Left lung (tissue), 10 donors: ENCODE results near the gene PPFIA3. TPM values are rescaled to one million over a fixed set of nuclear protein-coding genes. Genes with fewer than 3 reads are reported as not detected.

Experiments used
- ATAC-seq: fragments of 200-7000 bp; cut with Tn5 transposase; one replicate; pipeline ENCODE4 v1.9.1; 2020; ENCODE audit warnings: moderate library complexity
- DNase-seq, 4 donors: peaks; one replicate each; pipeline ENCODE4 v3.0.0-alpha.2; 2013 to 2020
- H3K27ac ChIP-seq, 2 donors: fragments of 200-600 bp; sonication (generic) in 1 of 2; one replicate each; pipeline versions ENCODE4 v1.5.0 to v1.8.0; 2020 to 2021
- H3K27me3 ChIP-seq, 2 donors: fragments of 200-600 bp; sonication (generic) in 1 of 2; one replicate each; pipeline versions ENCODE4 v1.5.0 to v1.8.0; 2020 to 2021
- H3K36me3 ChIP-seq, 2 donors: fragments of 200-600 bp; sonication (generic) in 1 of 2; one replicate each; pipeline versions ENCODE4 v1.5.0 to v1.8.0; 2020 to 2021
- H3K4me1 ChIP-seq, 2 donors: fragments of 200-600 bp; one replicate each; pipeline ENCODE4 v1.8.0; 2021
- H3K4me3 ChIP-seq, 2 donors: fragments of 200-600 bp; sonication (generic) in 1 of 2; one replicate each; pipeline versions ENCODE4 v1.5.0 to v1.8.0; 2020 to 2021; ENCODE audit warnings: mild to moderate bottlenecking in 1 of 2
- H3K9me3 ChIP-seq, 2 donors: fragments of 200-600 bp; sonication (generic) in 1 of 2; one replicate each; pipeline versions ENCODE4 v1.5.0 to v1.8.0; 2020 to 2021
- intact Hi-C, 2 donors: fragments of 100-400 bp; cut with DNase I; formaldehyde crosslinking; loops; one replicate each; pipeline versions ENCODE4 v1.11.2 to v1.14.2; 2022
- polyA plus RNA-seq, 6 donors: library from polyadenylated mRNA; unstranded; fragments of 120-200 nt; gene quantifications; one replicate each; pipeline ENCODE4 v1.2.1, GENCODE V29; 2013; ENCODE audit not compliant: insufficient read length in 6 of 6
- total RNA-seq, 2 donors: library from RNA; stranded (reverse); fragmentation: NEBNext Ultra II Directional; extraction: Animal tissue kit (Norgen Biotek cat#: 25700); gene quantifications; one replicate each; pipeline ENCODE4 v1.2.1, GENCODE V29; 2021
- TF ChIP-seq, protein P1 (sequence below), 2 donors: fragments of 200-600 bp; sonication (generic) in 1 of 2; IDR thresholded peaks; one replicate each; pipeline versions ENCODE4 v1.5.0 to v1.8.0; 2021; ENCODE audit warnings: antibody characterized with exemption in 2 of 2
- donor health status: DM: no; HTN: yes; CAD: no.
- donor health status: DM: no; HTN: no; CAD: no.

The PPFIA3 gene
- total and polyA plus RNA-seq, 8 donors = 5.9 to 9.9 (median 7.6) TPM

GRCh38 chr19:49129238-49129583 lies 9.9 kb downstream of the PPFIA3 start:
- ATAC-seq (no peak), DNase-seq (no peak)
- Histone ChIP-seq H3K27ac (no peak overlapping the region), H3K4me1 (peaks cover 0 to 28% of the 10 kb centered on the region in 2 donors), H3K4me3 (no peak overlapping the region), H3K36me3 (no peaks in the 10 kb centered on the region), H3K9me3 (no peaks in the 10 kb centered on the region), H3K27me3 (peaks cover 0 to 16% of the 10 kb centered on the region in 2 donors)
- TF ChIP-seq, protein P1, sequence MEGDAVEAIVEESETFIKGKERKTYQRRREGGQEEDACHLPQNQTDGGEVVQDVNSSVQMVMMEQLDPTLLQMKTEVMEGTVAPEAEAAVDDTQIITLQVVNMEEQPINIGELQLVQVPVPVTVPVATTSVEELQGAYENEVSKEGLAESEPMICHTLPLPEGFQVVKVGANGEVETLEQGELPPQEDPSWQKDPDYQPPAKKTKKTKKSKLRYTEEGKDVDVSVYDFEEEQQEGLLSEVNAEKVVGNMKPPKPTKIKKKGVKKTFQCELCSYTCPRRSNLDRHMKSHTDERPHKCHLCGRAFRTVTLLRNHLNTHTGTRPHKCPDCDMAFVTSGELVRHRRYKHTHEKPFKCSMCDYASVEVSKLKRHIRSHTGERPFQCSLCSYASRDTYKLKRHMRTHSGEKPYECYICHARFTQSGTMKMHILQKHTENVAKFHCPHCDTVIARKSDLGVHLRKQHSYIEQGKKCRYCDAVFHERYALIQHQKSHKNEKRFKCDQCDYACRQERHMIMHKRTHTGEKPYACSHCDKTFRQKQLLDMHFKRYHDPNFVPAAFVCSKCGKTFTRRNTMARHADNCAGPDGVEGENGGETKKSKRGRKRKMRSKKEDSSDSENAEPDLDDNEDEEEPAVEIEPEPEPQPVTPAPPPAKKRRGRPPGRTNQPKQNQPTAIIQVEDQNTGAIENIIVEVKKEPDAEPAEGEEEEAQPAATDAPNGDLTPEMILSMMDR (IDR thresholded peaks at IDR 0.05) = no peak
- intact Hi-C loops = no loop called here

GRCh38 chr19:49130325-49130724 lies 11.0 kb downstream of the PPFIA3 start:
- Histone ChIP-seq H3K27ac (no peak overlapping the region), H3K36me3 (no peaks in the 10 kb centered on the region), H3K27me3 (peaks cover 0 to 25% of the 10 kb centered on the region in 2 donors), H3K4me3 (no peak overlapping the region), H3K9me3 (no peaks in the 10 kb centered on the region), H3K4me1 (peaks cover 0 to 29% of the 10 kb centered on the region in 2 donors)
- TF ChIP-seq, protein P1 (IDR thresholded peaks at IDR 0.05) = no peak
- ATAC-seq (no peak), DNase-seq (no peak)
- intact Hi-C loops = no loop called here

DNA sequence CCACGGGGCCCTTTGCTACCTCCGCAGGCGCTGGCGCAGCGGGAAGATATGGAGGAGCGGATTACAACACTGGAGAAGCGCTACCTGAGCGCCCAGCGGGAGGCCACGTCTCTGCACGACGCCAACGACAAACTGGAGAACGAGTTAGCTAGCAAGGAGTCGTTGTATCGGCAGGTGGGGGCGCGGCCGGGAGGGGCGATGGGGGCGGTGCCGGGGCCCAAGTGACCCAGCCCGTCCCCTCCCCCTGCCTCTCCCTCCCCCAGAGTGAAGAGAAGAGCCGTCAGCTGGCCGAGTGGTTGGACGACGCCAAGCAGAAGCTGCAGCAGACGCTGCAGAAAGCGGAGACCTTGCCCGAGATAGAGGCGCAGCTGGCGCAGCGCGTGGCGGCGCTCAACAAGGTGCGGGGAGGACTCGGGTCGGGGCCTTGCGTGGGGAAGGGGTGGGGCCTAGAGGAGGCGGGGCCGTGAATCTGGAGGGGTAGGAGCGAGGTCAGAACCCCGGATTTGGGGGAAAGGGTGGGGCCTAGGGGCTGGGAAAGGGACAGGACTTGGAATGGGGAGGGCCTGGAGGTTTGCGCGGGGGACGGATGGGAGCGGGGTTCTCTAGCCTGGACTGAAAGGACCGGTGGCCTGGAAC lies 13.7 kb downstream of the PPFIA3 start:
- Histone ChIP-seq H3K9me3 (no peaks in the 10 kb centered on the region), H3K4me3 (peak overlapping the region; percentile 19 to 33), H3K4me1 (peaks cover 0 to 26% of the 10 kb centered on the region in 2 donors), H3K27ac (no peak overlapping the region), H3K36me3 (no peaks in the 10 kb centered on the region), H3K27me3 (peaks cover 0 to 25% of the 10 kb centered on the region in 2 donors)
- DNase-seq (peak in 1 of 4 donors; percentile 40), ATAC-seq (peak; percentile 57)
- intact Hi-C loops = no loop called here
- TF ChIP-seq, protein P1 (IDR thresholded peaks at IDR 0.05) = no peak

DNA sequence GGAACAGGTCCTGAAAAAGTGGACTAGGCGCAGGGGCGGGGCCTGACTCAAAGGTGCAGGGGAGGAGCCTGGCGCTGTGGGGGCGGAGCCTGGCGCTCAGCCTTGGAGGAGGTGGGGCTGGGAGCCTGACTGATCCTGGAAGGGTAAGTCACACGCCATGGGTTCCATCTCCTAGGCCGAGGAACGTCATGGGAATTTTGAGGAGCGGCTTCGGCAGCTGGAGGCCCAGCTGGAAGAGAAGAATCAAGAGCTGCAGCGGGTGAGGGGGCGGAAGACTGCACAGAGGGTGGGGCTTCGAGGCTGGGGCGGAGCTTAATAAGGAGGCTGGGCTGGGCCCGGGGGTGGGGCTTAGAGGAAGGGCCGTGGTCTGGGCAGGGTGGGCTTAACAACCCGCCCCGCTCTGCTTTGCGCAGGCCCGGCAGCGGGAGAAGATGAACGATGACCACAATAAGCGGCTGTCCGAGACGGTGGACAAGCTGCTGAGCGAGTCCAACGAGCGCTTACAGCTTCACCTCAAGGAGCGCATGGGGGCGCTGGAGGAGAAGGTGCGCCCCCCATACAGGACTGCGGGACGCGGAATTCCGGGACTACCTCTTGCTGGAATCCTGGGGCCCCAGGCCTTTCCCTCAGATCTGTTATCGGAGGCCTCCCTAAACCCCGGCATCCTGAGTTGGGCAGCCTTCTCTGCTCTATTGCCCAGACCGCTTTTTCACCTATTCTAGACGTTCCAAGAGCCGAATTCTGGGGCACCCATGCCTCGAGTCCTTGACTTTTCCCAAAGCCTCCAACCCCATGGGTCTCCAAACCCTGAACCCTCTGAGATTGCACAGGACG lies 14.5 kb downstream of the PPFIA3 start:
- Histone ChIP-seq H3K4me1 (peaks cover 0 to 21% of the 10 kb centered on the region in 2 donors), H3K9me3 (no peaks in the 10 kb centered on the region), H3K27ac (no peak overlapping the region), H3K36me3 (no peaks in the 10 kb centered on the region), H3K27me3 (peaks cover 0 to 25% of the 10 kb centered on the region in 2 donors), H3K4me3 (peak overlapping the region; percentile 19 to 33)
- DNase-seq (peak in 3 of 4 donors; percentile 82 to 90 (median 83)), ATAC-seq (peak; percentile 92)
- intact Hi-C loops = no loop called here
- TF ChIP-seq, protein P1 (IDR thresholded peaks at IDR 0.05) = no peak

DNA sequence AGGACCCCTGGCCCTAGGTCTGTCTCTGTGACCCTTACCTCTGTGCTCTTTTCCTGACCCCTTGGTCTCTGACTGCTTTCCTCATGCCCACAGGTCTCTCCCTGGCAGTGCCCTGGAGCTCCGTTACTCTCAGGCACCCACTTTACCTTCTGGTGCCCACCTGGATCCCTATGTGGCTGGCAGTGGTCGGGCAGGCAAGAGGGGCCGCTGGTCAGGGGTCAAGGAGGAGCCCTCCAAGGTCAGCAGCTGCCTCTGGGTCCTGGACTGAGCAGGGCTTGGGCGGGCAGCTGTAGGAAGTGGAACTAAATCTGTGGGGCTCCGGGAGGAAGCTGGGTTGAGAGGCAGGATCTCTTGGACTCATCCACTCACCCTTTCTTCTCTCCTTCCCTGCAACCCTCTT lies 16.3 kb downstream of the PPFIA3 start:
- H3K4me1 ChIP-seq = peaks cover 0 to 19% of the 10 kb centered on the region in 2 donors
- intact Hi-C loops = no loop called here
- no peaks in the 10 kb centered on the region for H3K36me3 ChIP-seq
- TF ChIP-seq, protein P1 (IDR thresholded peaks at IDR 0.05) = no peak
- H3K9me3 ChIP-seq = no peaks in the 10 kb centered on the region
- peaks cover 0 to 25% of the 10 kb centered on the region in 2 donors for H3K27me3 ChIP-seq
- ATAC-seq (no peak), DNase-seq (no peak)
- H3K4me3 ChIP-seq = no peak overlapping the region
- H3K27ac ChIP-seq = no peak overlapping the region
